ENCODE measurements around the gene TTC3. TPM values are rescaled to one million over a fixed set of nuclear protein-coding genes. Genes with fewer than 3 reads are reported as not detected.

Gene TTC3
- polyA plus RNA-seq, 1 donor from 2014 or later, result 332 TPM

- H3K9me3 ChIP-seq (ENCODE audit: low read length), result no peaks in the 10 kb centered on the region
- H3K4me3 ChIP-seq (ENCODE audit: low read length), result no peak overlapping the region
- no peak overlapping the region for H3K4me2 ChIP-seq (ENCODE audit: low read length)
- H3K79me2 ChIP-seq (replicated peaks; ENCODE audit: insufficient read depth, low read length), result peaks cover 92% of the 10 kb centered on the region
- H3F3A ChIP-seq (ENCODE audit: insufficient read depth, low read length, poor library complexity, severe bottlenecking), result no peaks in the 10 kb centered on the region
- H3K36me3 ChIP-seq (ENCODE audit: insufficient read depth, low read length), result no peaks in the 10 kb centered on the region
- TF ChIP-seq SMC3 (conservative IDR thresholded peaks at IDR 0.05; ENCODE audit: poor library complexity), result no peak
- no peak for TF ChIP-seq EP300 (conservative IDR thresholded peaks at IDR 0.05; ENCODE audit: poor library complexity, severe bottlenecking)
- no peak for TF ChIP-seq REST (IDR thresholded peaks at IDR 0.05; ENCODE audit: borderline replicate concordance)
- TF ChIP-seq POLR2AphosphoS5 (IDR thresholded peaks at IDR 0.05), result no peak
- TF ChIP-seq, protein P1, sequence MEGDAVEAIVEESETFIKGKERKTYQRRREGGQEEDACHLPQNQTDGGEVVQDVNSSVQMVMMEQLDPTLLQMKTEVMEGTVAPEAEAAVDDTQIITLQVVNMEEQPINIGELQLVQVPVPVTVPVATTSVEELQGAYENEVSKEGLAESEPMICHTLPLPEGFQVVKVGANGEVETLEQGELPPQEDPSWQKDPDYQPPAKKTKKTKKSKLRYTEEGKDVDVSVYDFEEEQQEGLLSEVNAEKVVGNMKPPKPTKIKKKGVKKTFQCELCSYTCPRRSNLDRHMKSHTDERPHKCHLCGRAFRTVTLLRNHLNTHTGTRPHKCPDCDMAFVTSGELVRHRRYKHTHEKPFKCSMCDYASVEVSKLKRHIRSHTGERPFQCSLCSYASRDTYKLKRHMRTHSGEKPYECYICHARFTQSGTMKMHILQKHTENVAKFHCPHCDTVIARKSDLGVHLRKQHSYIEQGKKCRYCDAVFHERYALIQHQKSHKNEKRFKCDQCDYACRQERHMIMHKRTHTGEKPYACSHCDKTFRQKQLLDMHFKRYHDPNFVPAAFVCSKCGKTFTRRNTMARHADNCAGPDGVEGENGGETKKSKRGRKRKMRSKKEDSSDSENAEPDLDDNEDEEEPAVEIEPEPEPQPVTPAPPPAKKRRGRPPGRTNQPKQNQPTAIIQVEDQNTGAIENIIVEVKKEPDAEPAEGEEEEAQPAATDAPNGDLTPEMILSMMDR (IDR thresholded peaks at IDR 0.05; ENCODE audit: poor library complexity, severe bottlenecking), result no peak
- TF ChIP-seq TAF1 (IDR thresholded peaks at IDR 0.05; ENCODE audit: low read depth), result no peak
- no peak for TF ChIP-seq MXI1 (conservative IDR thresholded peaks at IDR 0.05; ENCODE audit: poor library complexity, severe bottlenecking)
- TF ChIP-seq EZH2 (IDR thresholded peaks at IDR 0.05; ENCODE audit: borderline replicate concordance, insufficient read depth, low read length, poor library complexity, severe bottlenecking), result no peak
- H3K9ac ChIP-seq (ENCODE audit: low read length), result no peak overlapping the region
- no peaks in the 10 kb centered on the region for H3K9me2 ChIP-seq (ENCODE audit: insufficient read depth, low read length)
- no peaks in the 10 kb centered on the region for H3K27me3 ChIP-seq (ENCODE audit: insufficient read depth, low read depth, low read length)
- no peak overlapping the region for H2AFZ ChIP-seq (ENCODE audit: low read depth, low read length)
- no peak overlapping the region for H3K27ac ChIP-seq (ENCODE audit: low read length)
- H4K20me1 ChIP-seq (ENCODE audit: insufficient read depth), result peaks cover 18% of the 10 kb centered on the region
Measured at GRCh38 chr21:37088186-37088735, 15.2 kb downstream of the TTC3 start.

GRCh38 chr21:37093977-37094376 is 20.9 kb downstream of the TTC3 start:
- no peaks in the 10 kb centered on the region for H3F3A ChIP-seq (ENCODE audit: insufficient read depth, low read length, poor library complexity, severe bottlenecking)
- H3K27ac ChIP-seq (ENCODE audit: low read length), result no peak overlapping the region
- H3K36me3 ChIP-seq (ENCODE audit: insufficient read depth, low read length), result peaks cover 8% of the 10 kb centered on the region
- no peak overlapping the region for H3K4me3 ChIP-seq (ENCODE audit: low read length)
- no peak overlapping the region for H3K4me2 ChIP-seq (ENCODE audit: low read length)
- no peaks in the 10 kb centered on the region for H3K9me3 ChIP-seq (ENCODE audit: low read length)
- no peaks in the 10 kb centered on the region for H3K9me2 ChIP-seq (ENCODE audit: insufficient read depth, low read length)
- peaks cover 56% of the 10 kb centered on the region for H3K79me2 ChIP-seq (replicated peaks; ENCODE audit: insufficient read depth, low read length)
- H3K27me3 ChIP-seq (ENCODE audit: insufficient read depth, low read depth, low read length), result no peaks in the 10 kb centered on the region
- H3K9ac ChIP-seq (ENCODE audit: low read length), result no peak overlapping the region
- no peak overlapping the region for H2AFZ ChIP-seq (ENCODE audit: low read depth, low read length)
- TF ChIP-seq REST (IDR thresholded peaks at IDR 0.05; ENCODE audit: borderline replicate concordance) (no peak), SMC3 (conservative IDR thresholded peaks at IDR 0.05; ENCODE audit: poor library complexity) (no peak), RAD21 (conservative IDR thresholded peaks at IDR 0.05) (no peak), EP300 (conservative IDR thresholded peaks at IDR 0.05; ENCODE audit: poor library complexity, severe bottlenecking) (no peak)
- TF ChIP-seq, protein P1 (IDR thresholded peaks at IDR 0.05; ENCODE audit: poor library complexity, severe bottlenecking), result no peak
- H4K20me1 ChIP-seq (ENCODE audit: insufficient read depth), result no peaks in the 10 kb centered on the region

Measured in neural cell (in vitro differentiated cells).